Activated naive CD8-positive, alpha-beta T cell treated with anti-CD3 and anti-CD28 coated beads, Interleukin-2, amount 10 ng/mL, durations not matched to agents 7 days and 5 days (primary cell): Measurements from ENCODE around the gene EIF3K. TPM values are rescaled to one million over a fixed set of nuclear protein-coding genes. Genes with fewer than 3 reads are reported as not detected.

ENCODE experiments used
- ATAC-seq: fragments of 150-1000 bp; cut with Tn5 transposase; one replicate; pipeline ENCODE4 v1.10.0; 2021; ENCODE audit warnings: low read depth, moderate library complexity
- POLR2A ChIA-PET: fragments of 350-600 bp; sonication (Branson Sonifier 250); formaldehyde crosslinking; loops from one replicate; lab custom pipeline; 2021; ENCODE audit warnings: antibody characterized with exemption; lab: Charles Lee
- DNase-seq: peaks from one replicate; pipeline ENCODE4 v3.0.0; 2021
- H3K27ac Mint-ChIP-seq: one replicate; pipeline ENCODE4 v1.8.0; 2022; ENCODE audit warnings: mild to moderate bottlenecking, mixed read lengths
- H3K27me3 Mint-ChIP-seq: one replicate; pipeline ENCODE4 v1.8.0; 2022; ENCODE audit warnings: mild to moderate bottlenecking, moderate library complexity, mixed read lengths
- H3K36me3 Mint-ChIP-seq: one replicate; pipeline ENCODE4 v1.8.0; 2021; ENCODE audit warnings: mild to moderate bottlenecking, mixed read lengths
- H3K4me1 Mint-ChIP-seq: one replicate; pipeline ENCODE4 v1.8.0; 2021; ENCODE audit warnings: mixed read lengths
- H3K4me3 Mint-ChIP-seq: one replicate; pipeline ENCODE4 v1.8.0; 2022; ENCODE audit warnings: mild to moderate bottlenecking, moderate library complexity, mixed read lengths
- H3K9me3 Mint-ChIP-seq: one replicate; pipeline ENCODE4 v1.8.0; 2021; ENCODE audit warnings: mixed read lengths
- total RNA-seq, 2 experiments: library from RNA; stranded (reverse); gene quantifications; one replicate each; pipeline ENCODE4 v1.2.3, GENCODE V29; 2021

Gene EIF3K
- total RNA-seq, 2 experiments from 2014 or later: 307 to 308 TPM

GRCh38 chr19:38679839-38680238 lies 60.9 kb downstream of the EIF3K start:
- no peaks in the 10 kb centered on the region for H3K27me3 Mint-ChIP-seq
- POLR2A ChIA-PET: interaction anchor here (1.0 kb wide), 1 partner anchor 23 kb away, joined by 3 read pairs; no protein-coding TSS in a partner anchor
- DNase-seq (no peak), ATAC-seq (no peak)
- no peak overlapping the region for H3K4me3 Mint-ChIP-seq
- peaks cover 5% of the 10 kb centered on the region for H3K9me3 Mint-ChIP-seq
- no peak overlapping the region for H3K27ac Mint-ChIP-seq
- H3K4me1 Mint-ChIP-seq: peaks cover 74% of the 10 kb centered on the region
- peaks cover 42% of the 10 kb centered on the region for H3K36me3 Mint-ChIP-seq

- DNase-seq (no peak), ATAC-seq (no peak)
- Mint-ChIP-seq H3K27ac (peak overlapping the region; percentile 60), H3K4me3 (no peak overlapping the region), H3K36me3 (peaks cover 37% of the 10 kb centered on the region), H3K9me3 (peaks cover 5% of the 10 kb centered on the region), H3K27me3 (no peaks in the 10 kb centered on the region), H3K4me1 (peaks cover 70% of the 10 kb centered on the region)
- POLR2A ChIA-PET: interaction anchor here (1.1 to 1.6 kb wide), 3 partner anchors 15 to 26 kb away, joined by 3 to 4 read pairs (median 4); no protein-coding TSS in a partner anchor
Observed at GRCh38 chr19:38682195-38682867, 63.3 kb downstream of the EIF3K start.

GRCh38 chr19:38682872-38683392 lies 63.9 kb downstream of the EIF3K start:
- DNase-seq: no peak
- no peak for ATAC-seq
- H3K9me3 Mint-ChIP-seq: peaks cover 5% of the 10 kb centered on the region
- peaks cover 72% of the 10 kb centered on the region for H3K4me1 Mint-ChIP-seq
- H3K36me3 Mint-ChIP-seq: peaks cover 32% of the 10 kb centered on the region
- H3K27ac Mint-ChIP-seq: peak overlapping the region; percentile 60
- no peaks in the 10 kb centered on the region for H3K27me3 Mint-ChIP-seq
- H3K4me3 Mint-ChIP-seq: no peak overlapping the region
- POLR2A ChIA-PET: interaction anchor here (1.1 to 1.6 kb wide), 2 partner anchors 19 to 26 kb away, joined by 3 to 4 read pairs; no protein-coding TSS in a partner anchor

- no peaks in the 10 kb centered on the region for H3K27me3 Mint-ChIP-seq
- peaks cover 32% of the 10 kb centered on the region for H3K36me3 Mint-ChIP-seq
- peaks cover 71% of the 10 kb centered on the region for H3K4me1 Mint-ChIP-seq
- ATAC-seq: no peak
- no peak for DNase-seq
- H3K27ac Mint-ChIP-seq: peak overlapping the region; percentile 32
- POLR2A ChIA-PET: interaction anchor here (0.6 to 1.6 kb wide), 2 partner anchors 27 to 142 kb away, joined by 3 to 4 read pairs; no protein-coding TSS in a partner anchor
- H3K4me3 Mint-ChIP-seq: no peak overlapping the region
- H3K9me3 Mint-ChIP-seq: peaks cover 5% of the 10 kb centered on the region
Observed at GRCh38 chr19:38683393-38684077, 64.5 kb downstream of the EIF3K start.

- DNase-seq (no peak), ATAC-seq (no peak)
- Mint-ChIP-seq H3K4me1 (peaks cover 73% of the 10 kb centered on the region), H3K9me3 (peaks cover 5% of the 10 kb centered on the region), H3K4me3 (no peak overlapping the region), H3K27me3 (no peaks in the 10 kb centered on the region), H3K36me3 (peaks cover 26% of the 10 kb centered on the region), H3K27ac (peak overlapping the region; percentile 36)
- POLR2A ChIA-PET: interaction anchor here (0.6 kb wide), 1 partner anchor 143 kb away, joined by 3 read pairs; no protein-coding TSS in a partner anchor
Observed at GRCh38 chr19:38684078-38684861, 65.3 kb downstream of the EIF3K start.

GRCh38 chr19:38684862-38685665 lies 66.1 kb downstream of the EIF3K start:
- Mint-ChIP-seq H3K4me3 (no peak overlapping the region), H3K9me3 (peaks cover 5% of the 10 kb centered on the region), H3K27ac (peak overlapping the region; percentile 36), H3K36me3 (peaks cover 26% of the 10 kb centered on the region), H3K27me3 (no peaks in the 10 kb centered on the region), H3K4me1 (peaks cover 70% of the 10 kb centered on the region)
- DNase-seq: no peak
- no peak for ATAC-seq
- POLR2A ChIA-PET: no interaction called here

- H3K36me3 Mint-ChIP-seq: peaks cover 28% of the 10 kb centered on the region
- H3K27me3 Mint-ChIP-seq: no peaks in the 10 kb centered on the region
- peak overlapping the region; percentile 78 for H3K27ac Mint-ChIP-seq
- H3K4me1 Mint-ChIP-seq: peaks cover 65% of the 10 kb centered on the region
- POLR2A ChIA-PET: interaction anchor here (1.5 kb wide), 1 partner anchor 39 kb away, joined by 6 read pairs; the partner anchor contains the start of gene ACTN4
- H3K4me3 Mint-ChIP-seq: peak overlapping the region; percentile 56
- H3K9me3 Mint-ChIP-seq: peaks cover 5% of the 10 kb centered on the region
- no peak for DNase-seq
- no peak for ATAC-seq
Observed at GRCh38 chr19:38685666-38686529, 66.9 kb downstream of the EIF3K start.

- Mint-ChIP-seq H3K27me3 (no peaks in the 10 kb centered on the region), H3K4me1 (peaks cover 61% of the 10 kb centered on the region), H3K36me3 (peaks cover 26% of the 10 kb centered on the region), H3K4me3 (peak overlapping the region; percentile 56), H3K27ac (peak overlapping the region; percentile 78), H3K9me3 (peaks cover 5% of the 10 kb centered on the region)
- peak; percentile 91 for ATAC-seq
- peak; percentile 50 for DNase-seq
- POLR2A ChIA-PET: interaction anchor here (1.5 kb wide), 1 partner anchor 39 kb away, joined by 6 read pairs; the partner anchor contains the start of gene ACTN4
Observed at GRCh38 chr19:38686530-38686888, 67.5 kb downstream of the EIF3K start.

Other genes starting within 250 kb of the EIF3K start
- gene PSMD8, start 244.6 kb upstream of the EIF3K start, total RNA-seq: 100 to 1,000 TPM; 127 to 131 TPM
- not detected for gene GGN, start 231.2 kb upstream of the EIF3K start, total RNA-seq
- gene SPRED3, start 230.5 kb upstream of the EIF3K start, total RNA-seq: 1 to 10 TPM; 1.8 to 2.6 TPM
- gene FAM98C, start 216.1 kb upstream of the EIF3K start, total RNA-seq: 10 to 100 TPM; 32.5 to 37.7 TPM
- under 1 TPM; 0.31 to 0.80 TPM for gene RASGRP4, start 193.0 kb upstream of the EIF3K start, total RNA-seq
- gene RYR1, start 185.5 kb upstream of the EIF3K start, total RNA-seq: 1 to 10 TPM; 2.9 to 3.5 TPM
- 100 to 1,000 TPM; 299 to 313 TPM for gene MAP4K1, start 1.2 kb upstream of the EIF3K start, total RNA-seq
- 100 to 1,000 TPM; 236 to 252 TPM for gene ACTN4, start 28.5 kb downstream of the EIF3K start, total RNA-seq
- 10 to 100 TPM; 22.7 to 26.4 TPM for gene CAPN12, start 125.3 kb downstream of the EIF3K start, total RNA-seq
- gene LGALS7, start 154.3 kb downstream of the EIF3K start, total RNA-seq: not detected
- not detected for gene LGALS7B, start 170.0 kb downstream of the EIF3K start, total RNA-seq
- 1 to 10 TPM; 3.8 to 4.0 TPM for gene LGALS4, start 193.8 kb downstream of the EIF3K start, total RNA-seq
- 100 to 1,000 TPM; 184 TPM for gene ECH1, start 212.6 kb downstream of the EIF3K start, total RNA-seq
- 100 to 1,000 TPM; 441 to 455 TPM for gene HNRNPL, start 230.8 kb downstream of the EIF3K start, total RNA-seq